Measurements from ENCODE around the gene TBC1D16. TPM values are rescaled to one million over a fixed set of nuclear protein-coding genes. Genes with fewer than 3 reads are reported as not detected.
A peak's percentile ranks its signal among the peaks of the same experiment; 100 is the strongest.

Gene TBC1D16
- total and polyA plus RNA-seq, 5 experiments from 2014 or later, result 0.48 to 3.1 (median 0.89) TPM

GRCh38 chr17:79922116-79922601 lies 113.5 kb downstream of the TBC1D16 start:
- no peak for ATAC-seq
- H3K9me3 Mint-ChIP-seq, result no peaks in the 10 kb centered on the region
- H3K4me3 Mint-ChIP-seq, result peak overlapping the region in 1 of 10 donors; percentile 72
- DNase-seq, result no peak
- POLR2A ChIA-PET, result no interaction called here
- no peaks in the 10 kb centered on the region for H3K36me3 Mint-ChIP-seq
- peaks cover 0 to 11% (median 0%) of the 10 kb centered on the region in 5 donors for H3K27me3 Mint-ChIP-seq
- H3K4me1 Mint-ChIP-seq, result peaks cover under 1 to 19% (median 6%) of the 10 kb centered on the region in 4 donors
- H3K27ac Mint-ChIP-seq, result peak overlapping the region in 1 of 10 donors; percentile 32

- DNase-seq (no peak), ATAC-seq (no peak)
- Mint-ChIP-seq H3K4me1 (peaks cover 0 to 14% (median 4%) of the 10 kb centered on the region in 4 donors), H3K27ac (peak overlapping the region in 2 of 10 donors; percentile 10 to 32), H3K36me3 (no peaks in the 10 kb centered on the region), H3K4me3 (peak overlapping the region in 1 of 10 donors; percentile 72), H3K27me3 (peaks cover 0 to 11% (median 0%) of the 10 kb centered on the region in 5 donors), H3K9me3 (no peaks in the 10 kb centered on the region)
- POLR2A ChIA-PET, result no interaction called here
Observed at GRCh38 chr17:79921411-79922115, 114.1 kb downstream of the TBC1D16 start.

GRCh38 chr17:79920751-79921410 lies 114.8 kb downstream of the TBC1D16 start:
- Mint-ChIP-seq H3K36me3 (no peaks in the 10 kb centered on the region), H3K27me3 (peaks cover 0 to 11% (median 2%) of the 10 kb centered on the region in 5 donors), H3K4me3 (no peak overlapping the region), H3K9me3 (no peaks in the 10 kb centered on the region), H3K4me1 (peaks cover 0 to 12% (median 4%) of the 10 kb centered on the region in 4 donors), H3K27ac (no peak overlapping the region)
- DNase-seq, result no peak
- ATAC-seq, result no peak
- POLR2A ChIA-PET, result no interaction called here

GRCh38 chr17:79919862-79920720 lies 115.6 kb downstream of the TBC1D16 start:
- POLR2A ChIA-PET, result no interaction called here
- no peaks in the 10 kb centered on the region for H3K36me3 Mint-ChIP-seq
- ATAC-seq, result no peak
- no peak overlapping the region for H3K4me3 Mint-ChIP-seq
- no peak overlapping the region for H3K27ac Mint-ChIP-seq
- H3K4me1 Mint-ChIP-seq, result peaks cover 0 to 10% (median 2%) of the 10 kb centered on the region in 4 donors
- H3K9me3 Mint-ChIP-seq, result no peaks in the 10 kb centered on the region
- H3K27me3 Mint-ChIP-seq, result peaks cover 0 to 16% (median 2%) of the 10 kb centered on the region in 5 donors
- DNase-seq, result no peak

GRCh38 chr17:79919164-79919585 lies 116.5 kb downstream of the TBC1D16 start:
- Mint-ChIP-seq H3K4me3 (no peak overlapping the region), H3K27me3 (peaks cover 0 to 17% (median 4%) of the 10 kb centered on the region in 5 donors), H3K9me3 (no peaks in the 10 kb centered on the region), H3K36me3 (no peaks in the 10 kb centered on the region), H3K27ac (peak overlapping the region in 1 of 10 donors; percentile 90), H3K4me1 (peaks cover 0 to 6% (median 2%) of the 10 kb centered on the region in 4 donors)
- no peak for DNase-seq
- no peak for ATAC-seq
- POLR2A ChIA-PET, result no interaction called here

GRCh38 chr17:79918581-79919163 lies 117.0 kb downstream of the TBC1D16 start:
- Mint-ChIP-seq H3K4me1 (peaks cover 0 to 6% (median 2%) of the 10 kb centered on the region in 4 donors), H3K4me3 (no peak overlapping the region), H3K27me3 (peaks cover 0 to 17% (median 4%) of the 10 kb centered on the region in 5 donors), H3K36me3 (no peaks in the 10 kb centered on the region), H3K27ac (no peak overlapping the region), H3K9me3 (no peaks in the 10 kb centered on the region)
- POLR2A ChIA-PET, result no interaction called here
- ATAC-seq (no peak), DNase-seq (no peak)

- H3K36me3 Mint-ChIP-seq, result no peaks in the 10 kb centered on the region
- no peak for DNase-seq
- POLR2A ChIA-PET, result no interaction called here
- H3K27ac Mint-ChIP-seq, result no peak overlapping the region
- peaks cover 0 to 17% (median 4%) of the 10 kb centered on the region in 5 donors for H3K27me3 Mint-ChIP-seq
- ATAC-seq, result no peak
- no peak overlapping the region for H3K4me3 Mint-ChIP-seq
- H3K4me1 Mint-ChIP-seq, result peaks cover 0 to 4% (median 2%) of the 10 kb centered on the region in 4 donors
- no peaks in the 10 kb centered on the region for H3K9me3 Mint-ChIP-seq
Observed at GRCh38 chr17:79917902-79918484, 117.7 kb downstream of the TBC1D16 start.

- no peaks in the 10 kb centered on the region for H3K9me3 Mint-ChIP-seq
- POLR2A ChIA-PET, result no interaction called here
- H3K27me3 Mint-ChIP-seq, result peaks cover 0 to 15% (median 4%) of the 10 kb centered on the region in 5 donors
- H3K4me1 Mint-ChIP-seq, result peaks cover 0 to 4% (median 2%) of the 10 kb centered on the region in 4 donors
- ATAC-seq (no peak), DNase-seq (no peak)
- H3K27ac Mint-ChIP-seq, result no peak overlapping the region
- H3K36me3 Mint-ChIP-seq, result no peaks in the 10 kb centered on the region
- no peak overlapping the region for H3K4me3 Mint-ChIP-seq
Observed at GRCh38 chr17:79916991-79917901, 118.4 kb downstream of the TBC1D16 start.

GRCh38 chr17:79916506-79916905 lies 119.2 kb downstream of the TBC1D16 start:
- no peak for DNase-seq
- no peaks in the 10 kb centered on the region for H3K9me3 Mint-ChIP-seq
- POLR2A ChIA-PET, result no interaction called here
- H3K4me3 Mint-ChIP-seq, result no peak overlapping the region
- no peak for ATAC-seq
- H3K27ac Mint-ChIP-seq, result no peak overlapping the region
- no peaks in the 10 kb centered on the region for H3K36me3 Mint-ChIP-seq
- H3K4me1 Mint-ChIP-seq, result peaks cover 0 to 3% (median under 1%) of the 10 kb centered on the region in 4 donors
- peaks cover 0 to 15% (median 4%) of the 10 kb centered on the region in 5 donors for H3K27me3 Mint-ChIP-seq

GRCh38 chr17:79915850-79916430 lies 119.7 kb downstream of the TBC1D16 start:
- H3K27ac Mint-ChIP-seq, result peak overlapping the region in 1 of 10 donors; percentile 25
- no peak overlapping the region for H3K4me3 Mint-ChIP-seq
- H3K9me3 Mint-ChIP-seq, result no peaks in the 10 kb centered on the region
- H3K36me3 Mint-ChIP-seq, result no peaks in the 10 kb centered on the region
- H3K27me3 Mint-ChIP-seq, result peaks cover 0 to 15% (median 4%) of the 10 kb centered on the region in 5 donors
- POLR2A ChIA-PET, result interaction anchor here (2.0 kb wide), 1 partner anchor 76 kb away, joined by 4 read pairs; the partner anchor contains the start of gene CBX4
- DNase-seq (peak in 1 of 10 donors; percentile 23), ATAC-seq (no peak)
- peaks cover 0 to 3% (median 0%) of the 10 kb centered on the region in 4 donors for H3K4me1 Mint-ChIP-seq

Data from naive thymus-derived CD8-positive, alpha-beta T cell (primary cell).